Mesothelial cell of epicardium (in vitro differentiated cells): ENCODE data around the gene SLC5A10. TPM values are rescaled to one million over a fixed set of nuclear protein-coding genes. Genes with fewer than 3 reads are reported as not detected.
A peak's percentile ranks its signal among the peaks of the same experiment; 100 is the strongest.
"Not testable (repeated sequence)": the region's sequence is repeated elsewhere in the genome, so short reads cannot be mapped to it uniquely, and the experiment has no call there.

ENCODE experiments used
- DNase-seq, 2 experiments: peaks; one replicate each; pipeline ENCODE4 v3.0.0; 2021; ENCODE audit warnings: low spot score in 2 of 2; ENCODE audit not compliant: unreplicated experiment in 2 of 2
- H3K27ac Mint-ChIP-seq: 2 replicates; pipeline ENCODE4 v1.8.0; 2021; ENCODE audit warnings: mixed read lengths
- H3K27me3 Mint-ChIP-seq: 2 replicates; pipeline ENCODE4 v1.8.0; 2021; ENCODE audit warnings: low read depth, mixed read lengths
- H3K36me3 Mint-ChIP-seq: 2 replicates; pipeline ENCODE4 v1.8.0; 2021; ENCODE audit warnings: mixed read lengths
- H3K4me1 Mint-ChIP-seq: 2 replicates; pipeline ENCODE4 v1.8.0; 2021; ENCODE audit warnings: mixed read lengths
- H3K4me3 Mint-ChIP-seq: 2 replicates; pipeline ENCODE4 v1.8.0; 2021; ENCODE audit warnings: mild to moderate bottlenecking, moderate library complexity, mixed read lengths
- H3K9me3 Mint-ChIP-seq: 2 replicates; pipeline ENCODE4 v1.8.0; 2021; ENCODE audit warnings: mixed read lengths
- CTCF ChIP-seq: fragments of 200-600 bp; sonication (generic); IDR thresholded peaks from one replicate; pipeline ENCODE4 v1.5.0; 2021; ENCODE audit warnings: antibody characterized with exemption; ENCODE audit not compliant: unreplicated experiment
- total RNA-seq: library from RNA; stranded (reverse); gene quantifications from 3 replicates; pipeline ENCODE4 v1.2.1, GENCODE V29; 2021

The SLC5A10 gene
- total RNA-seq, 1 donor from 2014 or later = 0.25 TPM

- Mint-ChIP-seq H3K4me3 (no peak overlapping the region), H3K4me1 (peaks cover 14% of the 10 kb centered on the region), H3K36me3 (no peaks in the 10 kb centered on the region), H3K9me3 (no peaks in the 10 kb centered on the region), H3K27me3 (no peaks in the 10 kb centered on the region), H3K27ac (no peak overlapping the region)
- DNase-seq = no peak
- no peak for TF ChIP-seq CTCF
These were observed 66.0 kb downstream of the SLC5A10 start for GRCh38 chr17:19017804-19018599.

DNA sequence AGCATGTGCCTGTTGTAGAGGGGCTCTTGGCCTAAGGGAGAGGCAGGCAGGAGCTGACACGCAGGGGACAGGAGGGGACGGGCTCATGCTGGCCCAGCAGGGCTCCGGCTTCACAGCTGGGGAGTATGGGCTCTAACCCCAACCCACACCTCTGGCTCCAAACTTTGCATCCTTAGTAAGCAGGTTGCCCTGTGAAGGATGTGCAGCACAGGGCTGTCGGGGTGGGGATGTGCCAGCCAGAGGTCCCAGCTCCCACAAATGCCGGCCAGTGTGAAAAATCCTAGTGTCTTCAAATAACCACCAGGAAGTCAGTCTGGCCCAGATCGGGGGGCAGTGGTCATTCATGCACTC is 66.6 kb downstream of the SLC5A10 start:
- no peak for TF ChIP-seq CTCF
- Mint-ChIP-seq H3K9me3 (no peaks in the 10 kb centered on the region), H3K4me1 (peaks cover 14% of the 10 kb centered on the region), H3K36me3 (no peaks in the 10 kb centered on the region), H3K4me3 (no peak overlapping the region), H3K27me3 (no peaks in the 10 kb centered on the region), H3K27ac (no peak overlapping the region)
- no peak for DNase-seq

- H3K27ac Mint-ChIP-seq = no peak overlapping the region
- H3K27me3 Mint-ChIP-seq = no peaks in the 10 kb centered on the region
- no peak for TF ChIP-seq CTCF
- no peaks in the 10 kb centered on the region for H3K9me3 Mint-ChIP-seq
- no peak overlapping the region for H3K4me3 Mint-ChIP-seq
- no peaks in the 10 kb centered on the region for H3K36me3 Mint-ChIP-seq
- peaks cover 14% of the 10 kb centered on the region for H3K4me1 Mint-ChIP-seq
- DNase-seq = peak in 1 of 2 experiments; percentile 27
These were observed 67.3 kb downstream of the SLC5A10 start for GRCh38 chr17:19019041-19019941.

GRCh38 chr17:19020016-19020415 is 68.1 kb downstream of the SLC5A10 start:
- peak in 1 of 2 experiments; percentile 5 for DNase-seq
- no peak for TF ChIP-seq CTCF
- Mint-ChIP-seq H3K27me3 (no peaks in the 10 kb centered on the region), H3K36me3 (no peaks in the 10 kb centered on the region), H3K9me3 (no peaks in the 10 kb centered on the region), H3K4me1 (peaks cover 19% of the 10 kb centered on the region), H3K27ac (no peak overlapping the region), H3K4me3 (no peak overlapping the region)

- not testable (repeated sequence) for H3K4me3 Mint-ChIP-seq, H3K9me3 Mint-ChIP-seq, H3K27me3 Mint-ChIP-seq, H3K27ac Mint-ChIP-seq, H3K36me3 Mint-ChIP-seq, DNase-seq
- peaks cover 19% of the 10 kb centered on the region for H3K4me1 Mint-ChIP-seq
These were observed 69.2 kb downstream of the SLC5A10 start for GRCh38 chr17:19021011-19021621.
